Tibial nerve (tissue), 4 donors: ENCODE measurements around the gene EDEM2. TPM values are rescaled to one million over a fixed set of nuclear protein-coding genes. Genes with fewer than 3 reads are reported as not detected.
"Not testable (repeated sequence)": the region's sequence is repeated elsewhere in the genome, so short reads cannot be mapped to it uniquely, and the experiment has no call there.

ENCODE experiments used
- DNase-seq, 2 donors: peaks; one replicate each; pipeline ENCODE4 v3.0.0-alpha.2; 2019; ENCODE audit warnings: low spot score in 2 of 2
- H3K27ac ChIP-seq, 4 donors: fragments of 200-600 bp; sonication (generic) in 3 of 4; one replicate each; pipeline ENCODE4 v1.5.1; 2017 to 2019; ENCODE audit warnings: mild to moderate bottlenecking in 1 of 4
- H3K27me3 ChIP-seq, 2 donors: fragments of 200-600 bp; sonication (generic) in 1 of 2; one replicate each; pipeline versions ENCODE4 v1.5.1 to v1.6.0; 2017 to 2019
- H3K36me3 ChIP-seq, 3 donors: fragments of 200-600 bp; sonication (generic); one replicate each; pipeline ENCODE4 v1.5.1; 2018 to 2019
- H3K4me1 ChIP-seq, 4 donors: fragments of 200-600 bp; sonication (generic) in 3 of 4; one replicate each; pipeline ENCODE4 v1.5.1; 2017 to 2019
- H3K4me3 ChIP-seq, 4 donors: fragments of 200-600 bp; sonication (generic) in 3 of 4; one replicate each; pipeline ENCODE4 v1.5.1; 2017 to 2019; ENCODE audit warnings: mild to moderate bottlenecking in 1 of 4, moderate library complexity in 1 of 4
- H3K9me3 ChIP-seq, 4 donors: fragments of 200-600 bp; sonication (generic) in 3 of 4; one replicate each; pipeline ENCODE4 v1.5.1; 2017 to 2019
- EP300 ChIP-seq, 2 donors: sonication (generic); formaldehyde crosslinking; IDR thresholded peaks; one replicate each; pipeline ENCODE4 v1.6.1; 2017; ENCODE audit warnings: antibody characterized with exemption in 2 of 2, mild to moderate bottlenecking in 1 of 2
- POLR2A ChIP-seq, 2 donors: fragments of 450-650 bp; IDR thresholded peaks; one replicate each; pipeline ENCODE4 v1.6.1; 2017; ENCODE audit warnings: antibody characterized with exemption in 2 of 2, mild to moderate bottlenecking in 2 of 2, moderate library complexity in 2 of 2
- WGBS, 2 donors: methylation state at CpG; one replicate each; pipeline ENCODE4 v1.1.5; 2018; 5-methylcytosine and 5-hydroxymethylcytosine counted together
- total RNA-seq, 4 donors: library from RNA; depleted of rRNA; stranded (reverse); fragments of >200 nt; gene quantifications; one replicate each; pipeline ENCODE4 v1.1.0, GENCODE V29; 2016
- TF ChIP-seq, protein P1 (sequence below), 5 experiments: fragments of 200-600 bp in 3 of 5; fragments of 450-650 bp in 2 of 5; sonication (generic) in 3 of 5; IDR thresholded peaks; one replicate each; pipeline ENCODE4 v1.5.1; 2016 to 2019; ENCODE audit warnings: antibody characterized with exemption in 5 of 5, mild to moderate bottlenecking in 3 of 5, moderate library complexity in 2 of 5

EDEM2 gene
- total RNA-seq, 4 donors from 2014 or later = 19.6 to 29.7 (median 25.2) TPM

DNA sequence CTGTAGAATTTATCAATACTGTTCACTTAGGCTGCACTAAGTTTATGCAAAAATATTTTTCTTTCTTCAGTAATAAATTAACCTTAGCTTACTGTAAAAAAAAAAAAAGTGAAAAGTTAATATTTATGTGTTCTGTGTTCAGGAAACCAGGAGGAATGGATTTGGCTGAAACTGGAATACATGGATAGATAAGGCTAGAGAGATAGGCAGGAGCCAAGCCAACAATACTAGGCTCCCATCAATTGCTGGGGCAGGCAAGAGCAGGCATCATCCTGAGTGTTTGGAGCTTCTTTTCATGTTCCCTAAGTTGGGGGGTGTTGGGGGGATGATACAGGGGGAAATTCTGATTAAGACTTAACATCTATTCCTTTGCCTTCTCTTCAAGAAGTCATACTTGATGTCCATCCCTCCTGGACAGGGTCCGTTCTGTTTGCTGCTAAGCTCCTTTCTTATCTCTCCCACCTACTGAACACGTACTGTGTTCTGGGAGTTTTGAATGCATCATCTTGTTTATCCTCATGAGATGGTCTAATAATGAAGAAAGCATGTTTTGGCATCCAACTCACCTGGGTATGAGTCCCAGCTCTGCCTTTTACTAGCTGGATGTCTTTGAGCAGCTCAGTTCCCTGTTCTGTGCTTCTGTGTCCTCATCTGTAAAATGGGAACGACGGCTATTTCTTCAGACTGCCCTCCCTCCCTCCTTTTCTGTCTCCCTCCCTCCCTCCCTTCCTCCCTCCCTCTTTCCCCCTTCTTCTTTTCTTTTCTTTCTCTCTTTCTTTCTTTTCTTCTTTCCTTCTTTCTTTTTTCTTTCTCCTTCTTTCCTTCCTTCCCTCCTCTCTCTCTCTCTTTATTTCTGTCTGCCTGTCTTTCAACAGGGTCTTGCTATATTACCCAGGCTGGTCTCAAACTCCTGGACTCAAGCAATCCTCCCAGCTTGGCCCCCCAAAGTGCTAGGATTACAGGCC is 18.4 kb upstream of the EDEM2 start:
- no peak overlapping the region for H3K4me3 ChIP-seq
- H3K9me3 ChIP-seq = no peaks in the 10 kb centered on the region
- WGBS, 2 donors = 82 to 86% methylated on average over 4 of the region's 4 CpGs
- no peak overlapping the region for H3K27ac ChIP-seq
- H3K4me1 ChIP-seq = peaks cover 0 to 8% (median 0%) of the 10 kb centered on the region in 4 donors
- H3K27me3 ChIP-seq = no peaks in the 10 kb centered on the region
- TF ChIP-seq, protein P1, sequence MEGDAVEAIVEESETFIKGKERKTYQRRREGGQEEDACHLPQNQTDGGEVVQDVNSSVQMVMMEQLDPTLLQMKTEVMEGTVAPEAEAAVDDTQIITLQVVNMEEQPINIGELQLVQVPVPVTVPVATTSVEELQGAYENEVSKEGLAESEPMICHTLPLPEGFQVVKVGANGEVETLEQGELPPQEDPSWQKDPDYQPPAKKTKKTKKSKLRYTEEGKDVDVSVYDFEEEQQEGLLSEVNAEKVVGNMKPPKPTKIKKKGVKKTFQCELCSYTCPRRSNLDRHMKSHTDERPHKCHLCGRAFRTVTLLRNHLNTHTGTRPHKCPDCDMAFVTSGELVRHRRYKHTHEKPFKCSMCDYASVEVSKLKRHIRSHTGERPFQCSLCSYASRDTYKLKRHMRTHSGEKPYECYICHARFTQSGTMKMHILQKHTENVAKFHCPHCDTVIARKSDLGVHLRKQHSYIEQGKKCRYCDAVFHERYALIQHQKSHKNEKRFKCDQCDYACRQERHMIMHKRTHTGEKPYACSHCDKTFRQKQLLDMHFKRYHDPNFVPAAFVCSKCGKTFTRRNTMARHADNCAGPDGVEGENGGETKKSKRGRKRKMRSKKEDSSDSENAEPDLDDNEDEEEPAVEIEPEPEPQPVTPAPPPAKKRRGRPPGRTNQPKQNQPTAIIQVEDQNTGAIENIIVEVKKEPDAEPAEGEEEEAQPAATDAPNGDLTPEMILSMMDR (IDR thresholded peaks at IDR 0.05) = no peak
- no peak for TF ChIP-seq EP300 (IDR thresholded peaks at IDR 0.05)
- TF ChIP-seq POLR2A (IDR thresholded peaks at IDR 0.05) = no peak
- no peak for DNase-seq
- H3K36me3 ChIP-seq = no peaks in the 10 kb centered on the region

DNA sequence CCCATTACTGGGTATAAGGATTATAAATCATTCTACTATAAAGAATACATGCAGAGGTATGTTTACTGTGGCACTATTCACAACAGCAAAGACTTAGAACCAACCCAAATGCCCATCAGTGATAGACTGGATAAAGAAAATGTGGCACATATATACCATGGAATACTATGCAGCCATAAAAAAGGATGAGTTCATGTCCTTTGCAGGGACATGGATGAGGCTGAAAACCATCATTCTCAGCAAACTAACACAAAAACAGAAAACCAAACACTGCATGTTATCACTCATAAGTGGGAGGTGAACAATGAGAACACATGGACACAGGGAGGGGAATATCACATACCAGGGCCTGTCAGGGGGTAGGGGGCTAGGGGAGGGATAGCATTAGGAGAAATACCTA is 17.4 kb upstream of the EDEM2 start:
- H3K4me3 ChIP-seq, H3K4me1 ChIP-seq, H3K27ac ChIP-seq, H3K9me3 ChIP-seq, DNase-seq, H3K36me3 ChIP-seq, H3K27me3 ChIP-seq: not testable (repeated sequence)

DNA sequence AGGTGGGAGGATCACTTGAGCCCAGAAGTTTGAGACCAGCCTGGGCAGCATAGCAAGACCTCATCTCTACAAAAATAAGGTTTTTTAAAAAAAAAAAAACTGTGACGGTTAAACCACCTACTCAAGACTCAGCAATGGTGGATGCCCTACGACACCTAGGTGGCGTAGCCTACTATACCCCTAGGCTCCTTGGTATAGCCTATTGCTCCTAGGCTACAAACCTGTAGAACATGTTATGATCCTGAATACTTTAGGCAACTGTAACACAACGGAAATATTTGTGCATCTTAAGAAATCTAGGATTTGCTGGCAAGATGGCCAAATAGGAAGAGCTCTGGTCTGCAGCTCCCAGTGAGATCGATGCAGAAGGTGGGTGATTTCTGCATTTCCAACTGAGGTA is 13.2 kb upstream of the EDEM2 start:
- H3K4me1 ChIP-seq, DNase-seq, H3K9me3 ChIP-seq, H3K27me3 ChIP-seq, H3K36me3 ChIP-seq, H3K4me3 ChIP-seq, H3K27ac ChIP-seq: not testable (repeated sequence)
- WGBS, 2 donors = 82 to 97% methylated on average over 5 of the region's 5 CpGs

DNA sequence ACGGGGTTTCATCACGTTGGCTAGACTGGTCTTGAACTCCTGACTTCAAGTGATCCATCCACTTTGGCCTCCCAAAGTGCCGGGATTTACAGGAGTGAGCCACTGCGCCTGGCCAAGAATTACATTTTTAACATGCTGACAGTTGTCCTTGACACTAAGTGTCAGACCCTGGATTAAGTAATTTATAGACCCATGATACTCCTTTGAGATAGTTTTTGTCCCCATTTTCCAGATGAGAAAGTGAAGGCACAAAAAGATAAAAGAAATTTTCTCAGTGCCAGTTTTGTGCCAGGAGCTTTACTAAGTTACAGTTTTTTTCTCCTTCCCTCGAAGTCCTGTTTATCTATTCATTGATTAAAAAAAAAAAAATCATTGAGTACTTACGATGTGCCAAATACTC is 9.8 kb upstream of the EDEM2 start:
- Histone ChIP-seq H3K36me3 (no peaks in the 10 kb centered on the region), H3K27ac (no peak overlapping the region), H3K4me3 (no peak overlapping the region), H3K9me3 (no peaks in the 10 kb centered on the region), H3K27me3 (no peaks in the 10 kb centered on the region), H3K4me1 (peaks cover 0 to 6% (median 0%) of the 10 kb centered on the region in 4 donors)
- 80 to 88% methylated on average over 6 of the region's 6 CpGs for WGBS, 2 donors
- TF ChIP-seq, protein P1 (IDR thresholded peaks at IDR 0.05) = no peak
- TF ChIP-seq EP300 (IDR thresholded peaks at IDR 0.05) (no peak), POLR2A (IDR thresholded peaks at IDR 0.05) (no peak)
- DNase-seq = no peak

DNA sequence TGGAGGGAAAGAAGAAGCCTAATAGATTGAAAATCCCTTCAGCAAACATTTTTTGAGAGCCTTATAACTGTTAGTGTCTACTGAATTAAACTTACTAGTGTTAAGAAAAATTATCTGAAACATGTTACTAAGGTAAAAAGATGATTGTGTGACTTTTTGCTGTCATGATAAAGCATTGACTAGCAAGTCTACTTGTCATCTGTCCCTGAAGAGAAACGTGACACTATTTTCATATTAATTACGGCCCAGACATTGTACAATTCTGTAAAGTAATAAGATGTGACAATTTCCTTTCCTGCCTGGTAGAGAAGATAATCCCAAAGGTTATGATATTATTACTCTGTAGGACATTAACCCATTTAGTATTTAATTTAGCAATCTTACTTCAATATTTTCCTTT is 8.8 kb upstream of the EDEM2 start:
- 78 to 88% methylated on average over 2 of the region's 2 CpGs for WGBS, 2 donors
- no peak for DNase-seq
- Histone ChIP-seq H3K36me3 (no peaks in the 10 kb centered on the region), H3K4me3 (no peak overlapping the region), H3K9me3 (no peaks in the 10 kb centered on the region), H3K4me1 (peaks cover 0 to 15% (median 0%) of the 10 kb centered on the region in 4 donors), H3K27ac (no peak overlapping the region), H3K27me3 (no peaks in the 10 kb centered on the region)
- TF ChIP-seq EP300 (IDR thresholded peaks at IDR 0.05) = no peak
- TF ChIP-seq, protein P1 (IDR thresholded peaks at IDR 0.05) = no peak
- no peak for TF ChIP-seq POLR2A (IDR thresholded peaks at IDR 0.05)

DNA sequence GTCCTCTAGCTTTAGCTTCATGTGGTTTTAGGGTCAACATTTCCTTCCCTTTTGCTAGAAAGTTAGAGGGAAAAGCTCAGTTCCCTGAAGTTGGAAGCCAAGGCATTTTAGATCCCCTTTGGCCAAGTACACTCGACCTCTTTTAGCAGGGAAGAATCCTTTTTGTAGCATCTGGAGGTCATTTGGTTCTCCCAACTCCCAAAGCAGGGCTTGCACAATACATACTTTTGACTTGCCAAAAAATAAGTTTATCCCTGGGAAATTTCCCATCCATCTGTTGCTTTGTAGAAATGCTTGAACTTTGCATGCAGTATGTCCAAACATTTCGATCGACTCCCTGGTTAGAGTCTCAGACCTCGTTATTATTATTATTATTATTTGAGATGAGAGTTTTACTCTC is 4.6 kb upstream of the EDEM2 start:
- Histone ChIP-seq H3K4me1 (peaks cover 0 to 30% (median 0%) of the 10 kb centered on the region in 4 donors), H3K27ac (peak overlapping the region in 2 of 4 donors; percentile 47 to 60), H3K4me3 (no peak overlapping the region), H3K36me3 (no peaks in the 10 kb centered on the region), H3K27me3 (no peaks in the 10 kb centered on the region), H3K9me3 (no peaks in the 10 kb centered on the region)
- peak in 1 of 2 donors; percentile 56 for DNase-seq
- TF ChIP-seq, protein P1 (IDR thresholded peaks at IDR 0.05) = no peak
- TF ChIP-seq POLR2A (IDR thresholded peaks at IDR 0.05) (no peak), EP300 (IDR thresholded peaks at IDR 0.05) (peak; percentile 26 to 93)
- WGBS, 2 donors = 63% methylated on average over 4 of the region's 4 CpGs
